Measurements from ENCODE around the gene COPA. TPM values are rescaled to one million over a fixed set of nuclear protein-coding genes. Genes with fewer than 3 reads are reported as not detected.

Gene COPA
- total and polyA plus RNA-seq, 10 of the 15 experiments (the other 5 are each of a cell fraction or from before 2014, with no cell fraction given): 53.7 to 180 (median 123) TPM

- Histone ChIP-seq H3K4me2 (ENCODE audit: control insufficient read depth, insufficient read depth) (no peak overlapping the region), H3K4me3 (no peak overlapping the region), H3K79me2 (ENCODE audit: control insufficient read depth, insufficient read depth, low read length) (no peaks in the 10 kb centered on the region), H3K27ac (ENCODE audit: control insufficient read depth, insufficient read depth) (no peak overlapping the region), H3K36me3 (ENCODE audit: control insufficient read depth in 2 of 2, insufficient read depth in 2 of 2, low read length in 1 of 2) (no peaks in the 10 kb centered on the region), H3K27me3 (replicated peaks in 1 of 2; ENCODE audit: control insufficient read depth in 2 of 2, insufficient read depth in 2 of 2, low read length in 1 of 2) (no peaks in the 10 kb centered on the region), H4K20me1 (ENCODE audit: control insufficient read depth, insufficient read depth) (no peaks in the 10 kb centered on the region), H2AFZ (ENCODE audit: control insufficient read depth, low read depth, low read length) (no peak overlapping the region), H3K4me1 (ENCODE audit: control insufficient read depth, insufficient read depth, low read length) (no peaks in the 10 kb centered on the region), H3K9ac (ENCODE audit: control insufficient read depth, insufficient read depth, low read length) (no peak overlapping the region), H3K9me3 (replicated peaks; ENCODE audit: control insufficient read depth, insufficient read depth, low read length) (no peaks in the 10 kb centered on the region)
- ChIA-PET SMC1A (ENCODE audit: uncharacterized antibody, unreplicated experiment) (no interaction called here), CTCF (interaction anchor here (0.7 to 1.6 kb wide), 5 partner anchors 9 to 175 kb away, joined by 3 to 14 read pairs (median 4); no protein-coding TSS in a partner anchor), RAD21 (ENCODE audit: unreplicated experiment) (interaction anchor here (1.4 kb wide), 1 partner anchor 10 kb away, joined by 5 read pairs; no protein-coding TSS in a partner anchor), POLR2A (no interaction called here)
- FAIRE-seq: no peak
- in situ Hi-C loops (cut with MboI): no loop called here
- TF ChIP-seq CREM (IDR thresholded peaks at IDR 0.05; ENCODE audit: low read depth) (no peak), BCL11A (IDR thresholded peaks at IDR 0.05; ENCODE audit: low read depth, low read length) (no peak), TCF3 (IDR thresholded peaks at IDR 0.05; ENCODE audit: borderline replicate concordance, insufficient read depth, low read depth, low read length) (no peak), ATF3 (IDR thresholded peaks at IDR 0.05; ENCODE audit: borderline replicate concordance, extremely low read depth, low read depth, low read length) (no peak), BHLHE40 (IDR thresholded peaks at IDR 0.05; ENCODE audit: borderline replicate concordance in 1 of 2, low read depth in 2 of 2, low read length in 1 of 2) (no peak), KAT2A (conservative IDR thresholded peaks at IDR 0.05; ENCODE audit: control insufficient read depth, low read depth, low read length) (no peak), IKZF2 (IDR thresholded peaks at IDR 0.05) (no peak), STAT3 (IDR thresholded peaks at IDR 0.05; ENCODE audit: low read depth, low read length) (no peak), NKRF (conservative IDR thresholded peaks at IDR 0.05) (no peak), REST (IDR thresholded peaks at IDR 0.05; ENCODE audit: low read depth, low read length) (no peak), HCFC1 (IDR thresholded peaks at IDR 0.05; ENCODE audit: low read length) (no peak), GABPA (IDR thresholded peaks at IDR 0.05; ENCODE audit: low read depth) (no peak), CBX3 (IDR thresholded peaks at IDR 0.05; ENCODE audit: borderline replicate concordance, low read depth) (no peak), POLR2A (IDR thresholded peaks at IDR 0.05; ENCODE audit: low read depth, low read length) (no peak), HDAC6 (IDR thresholded peaks at IDR 0.05; ENCODE audit: unreplicated experiment) (no peak), ZNF217 (IDR thresholded peaks at IDR 0.05) (no peak), RBBP5 (conservative IDR thresholded peaks at IDR 0.05) (no peak), JUND (IDR thresholded peaks at IDR 0.05; ENCODE audit: low read depth, low read length) (no peak)
- intact Hi-C loops (cut with micrococcal nuclease; ENCODE audit: unreplicated experiment): no loop called here
- no peak for ATAC-seq
- no peak for DNase-seq (ENCODE audit: low read depth, low spot score)
- no TSS peak for BruUV-seq (replicated peaks)
- WGBS (ENCODE audit: insufficient coverage, insufficient replicate concordance, low lambda C conversion rate, missing lambda C conversion rate): 46% methylated on average over 4 of the region's 4 CpGs
These were observed 24.5 kb upstream of the COPA start for GRCh38 chr1:160367516-160367900.

Measured in GM12878 (cell line).